Epithelial cell of proximal tubule (primary cell): ENCODE measurements around the gene TIMM17B. TPM values are rescaled to one million over a fixed set of nuclear protein-coding genes. Genes with fewer than 3 reads are reported as not detected.

ENCODE experiments used
- DNase-seq: peaks from one replicate; pipeline ENCODE4 v3.0.0-alpha.2; 2011; ENCODE audit warnings: low read depth
- H3K4me3 ChIP-seq: 2 replicates; pipeline ENCODE4 v1.5.1; 2011; ENCODE audit warnings: low read depth, mild to moderate bottlenecking, low read length
- total RNA-seq: library from RNA; depleted of rRNA; stranded (reverse); fragments of >200 nt; gene quantifications from 2 replicates; pipeline ENCODE4 v1.2.3, GENCODE V29; 2015
- TF ChIP-seq, protein P1 (sequence below): conservative IDR thresholded peaks from 2 replicates; pipeline ENCODE4 v1.5.1; 2012; ENCODE audit warnings: low read depth, mild to moderate bottlenecking, low read length

TIMM17B gene
- total RNA-seq, 1 donor from 2014 or later: 104 TPM

- H3K4me3 ChIP-seq: peak within 1 kb of the TSS; percentile 78
- DNase-seq: no peak
- TF ChIP-seq, protein P1, sequence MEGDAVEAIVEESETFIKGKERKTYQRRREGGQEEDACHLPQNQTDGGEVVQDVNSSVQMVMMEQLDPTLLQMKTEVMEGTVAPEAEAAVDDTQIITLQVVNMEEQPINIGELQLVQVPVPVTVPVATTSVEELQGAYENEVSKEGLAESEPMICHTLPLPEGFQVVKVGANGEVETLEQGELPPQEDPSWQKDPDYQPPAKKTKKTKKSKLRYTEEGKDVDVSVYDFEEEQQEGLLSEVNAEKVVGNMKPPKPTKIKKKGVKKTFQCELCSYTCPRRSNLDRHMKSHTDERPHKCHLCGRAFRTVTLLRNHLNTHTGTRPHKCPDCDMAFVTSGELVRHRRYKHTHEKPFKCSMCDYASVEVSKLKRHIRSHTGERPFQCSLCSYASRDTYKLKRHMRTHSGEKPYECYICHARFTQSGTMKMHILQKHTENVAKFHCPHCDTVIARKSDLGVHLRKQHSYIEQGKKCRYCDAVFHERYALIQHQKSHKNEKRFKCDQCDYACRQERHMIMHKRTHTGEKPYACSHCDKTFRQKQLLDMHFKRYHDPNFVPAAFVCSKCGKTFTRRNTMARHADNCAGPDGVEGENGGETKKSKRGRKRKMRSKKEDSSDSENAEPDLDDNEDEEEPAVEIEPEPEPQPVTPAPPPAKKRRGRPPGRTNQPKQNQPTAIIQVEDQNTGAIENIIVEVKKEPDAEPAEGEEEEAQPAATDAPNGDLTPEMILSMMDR: no peak
Measured at GRCh38 chrX:48911412-48912182, 14.0 kb upstream of the TIMM17B start, which contains the start of gene SLC35A2. Gene SLC35A2, minus strand, starts transcription at chrX:48911646. Its CDS starts 10 bp downstream, at chrX:48911636.

DNA sequence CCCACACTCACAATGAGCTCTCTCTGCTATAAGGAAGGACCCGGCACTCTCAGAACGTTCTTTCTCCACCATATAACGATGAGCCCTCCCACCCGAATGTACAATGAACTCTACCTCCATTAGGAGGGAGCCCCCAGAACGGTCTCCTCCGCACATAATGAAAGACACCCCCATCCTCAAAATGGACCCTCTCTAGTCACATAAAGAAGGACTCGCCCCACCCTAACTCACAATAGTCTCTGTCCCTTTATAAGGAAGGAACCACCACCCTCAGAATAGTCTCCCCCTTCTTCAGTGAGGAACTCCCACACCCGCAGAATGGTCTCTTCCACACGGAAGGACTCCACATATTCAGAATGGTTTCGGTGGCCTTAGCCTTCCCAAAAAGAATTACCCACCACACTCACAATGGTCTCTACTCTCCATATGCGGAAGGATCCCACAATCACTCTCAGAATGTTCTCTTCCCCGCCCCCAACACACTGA is 13.4 kb upstream of the TIMM17B start:
- TF ChIP-seq, protein P1: no peak
- H3K4me3 ChIP-seq: peak overlapping the region; percentile 78
- no peak for DNase-seq

DNA sequence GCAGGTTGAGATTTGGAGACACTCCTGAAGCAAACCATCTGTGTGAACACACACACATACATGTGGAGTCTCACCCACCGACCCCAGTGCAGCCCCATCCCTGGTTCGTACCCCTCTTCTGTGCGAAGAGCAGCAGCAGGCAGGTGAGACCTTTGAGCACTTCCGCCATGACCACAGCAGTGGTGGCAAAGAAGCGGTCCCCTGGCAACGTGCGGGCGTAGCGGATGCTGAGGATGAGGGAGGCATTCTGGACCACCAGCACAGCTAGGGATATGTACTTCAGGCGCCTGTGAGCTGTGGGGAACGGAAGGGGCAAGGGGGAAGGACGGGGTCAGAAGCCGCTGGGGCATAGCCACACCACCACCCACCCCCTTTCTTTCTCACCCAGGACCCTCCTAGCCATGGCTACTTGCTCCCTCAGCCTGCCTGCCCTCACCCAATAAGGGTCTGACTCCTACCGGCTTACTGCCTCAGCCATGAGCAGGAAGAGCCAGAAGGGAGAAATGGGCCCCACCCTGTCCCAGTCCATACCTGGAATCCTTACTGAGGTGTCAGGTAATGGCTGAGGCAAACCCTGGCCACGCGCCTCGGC is 12.2 kb upstream of the TIMM17B start:
- DNase-seq: no peak
- TF ChIP-seq, protein P1: no peak
- no peak overlapping the region for H3K4me3 ChIP-seq

- no peak overlapping the region for H3K4me3 ChIP-seq
- DNase-seq: no peak
- TF ChIP-seq, protein P1: no peak
Measured at GRCh38 chrX:48908600-48908999, 11.0 kb upstream of the TIMM17B start.

DNA sequence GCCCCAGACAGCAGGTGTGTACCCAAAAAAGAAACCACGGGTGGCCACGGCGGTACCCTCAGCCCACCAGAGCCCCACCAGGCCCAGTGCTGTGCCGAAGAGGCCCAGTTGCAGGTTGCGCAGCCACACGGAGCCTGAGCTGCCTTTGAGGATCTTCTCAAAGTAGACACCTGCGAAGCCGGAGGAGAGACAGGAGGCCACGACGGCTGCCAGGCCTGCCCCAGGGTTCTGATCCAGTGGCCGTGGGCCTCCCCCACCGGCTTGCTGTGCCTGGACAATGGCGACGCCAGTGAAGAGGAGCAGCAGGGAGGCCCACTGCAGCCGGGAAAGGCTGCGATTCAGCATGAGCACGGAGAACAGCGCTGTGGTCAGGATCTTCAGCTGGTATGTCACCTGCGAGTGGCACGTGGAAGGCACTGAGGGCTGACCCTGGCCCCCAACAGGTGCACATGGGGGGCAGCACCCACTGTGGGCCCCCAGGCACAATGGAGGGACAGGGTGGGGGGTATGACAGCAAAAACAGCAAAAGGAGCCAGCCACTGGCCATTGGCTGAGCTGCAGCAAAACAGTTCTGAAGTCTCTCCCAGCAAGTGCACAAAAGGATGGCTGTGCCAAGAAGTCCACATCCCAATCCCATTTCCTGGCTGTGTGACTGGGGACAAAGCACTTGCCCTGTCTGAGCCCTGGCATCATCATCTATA is 7.7 kb upstream of the TIMM17B start:
- no peak for DNase-seq
- TF ChIP-seq, protein P1: no peak
- H3K4me3 ChIP-seq: no peak overlapping the region

DNA sequence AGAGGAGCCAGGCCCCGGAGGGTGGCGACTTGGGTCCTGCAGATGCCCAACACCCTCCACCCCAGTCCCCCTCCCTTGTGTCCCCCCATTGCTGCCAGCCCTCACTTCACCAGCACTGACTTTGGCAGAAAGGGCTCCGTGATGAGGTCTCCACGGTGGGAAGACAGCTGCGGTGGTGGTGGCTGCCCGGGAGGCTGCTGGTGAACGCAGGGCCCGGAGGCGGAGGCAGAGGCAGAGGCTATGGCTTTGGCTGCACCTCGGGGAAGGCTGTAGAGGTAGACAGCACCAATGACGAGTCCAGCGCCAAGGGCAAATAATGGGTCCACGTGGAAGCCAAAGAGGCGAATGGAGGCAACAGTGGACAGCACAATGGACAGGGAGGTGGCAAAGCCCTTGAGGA is 7.1 kb upstream of the TIMM17B start:
- DNase-seq: no peak
- H3K4me3 ChIP-seq: no peak overlapping the region
- TF ChIP-seq, protein P1: no peak
